NCI-H748 (cell line): Measurements from ENCODE around the gene ZNF536.
"Not testable (repeated sequence)": the region's sequence is repeated elsewhere in the genome, so short reads cannot be mapped to it uniquely, and the experiment has no call there.

Source experiments
- DNase-seq: peaks from one replicate; lab custom pipeline; 2025; ENCODE audit not compliant: unreplicated experiment; lab: John Stamatoyannopoulos, UW

The ZNF536 gene

GRCh38 chr19:30417166-30417565 is 45.0 kb downstream of the ZNF536 start:
- DNase-seq: not testable (repeated sequence)

DNA sequence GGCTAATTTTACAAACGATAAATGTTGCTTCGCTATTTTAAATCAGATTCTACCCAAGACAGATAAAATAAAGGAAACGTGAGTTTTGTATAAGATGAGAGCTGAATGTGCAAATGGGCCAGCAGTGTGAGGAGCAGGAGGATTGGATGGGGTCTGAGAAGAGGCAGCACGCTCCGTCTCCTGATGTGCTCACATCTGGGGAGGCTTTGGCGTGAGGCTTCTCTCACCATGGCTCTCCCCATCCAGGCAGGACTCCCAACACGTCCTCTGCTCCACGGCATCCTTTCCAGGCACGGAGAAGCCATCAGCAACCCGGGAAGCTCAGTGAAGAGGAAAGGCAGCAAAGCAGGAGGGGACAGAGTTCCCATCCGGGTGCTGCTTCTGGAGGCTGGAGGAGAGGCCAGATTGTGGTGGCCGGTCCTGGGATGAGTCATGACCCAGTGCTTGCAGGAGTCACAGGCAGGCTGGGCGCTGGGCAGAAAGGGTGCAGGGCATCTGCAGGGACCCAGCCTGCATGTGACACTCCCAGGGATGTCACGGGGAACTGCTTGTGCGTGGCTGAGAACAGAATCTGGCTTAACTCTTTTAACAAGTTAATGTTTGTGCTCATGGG is 47.5 kb downstream of the ZNF536 start:
- DNase-seq: no peak

- DNase-seq: no peak
Observed at GRCh38 chr19:30420316-30420715, 48.1 kb downstream of the ZNF536 start.

DNA sequence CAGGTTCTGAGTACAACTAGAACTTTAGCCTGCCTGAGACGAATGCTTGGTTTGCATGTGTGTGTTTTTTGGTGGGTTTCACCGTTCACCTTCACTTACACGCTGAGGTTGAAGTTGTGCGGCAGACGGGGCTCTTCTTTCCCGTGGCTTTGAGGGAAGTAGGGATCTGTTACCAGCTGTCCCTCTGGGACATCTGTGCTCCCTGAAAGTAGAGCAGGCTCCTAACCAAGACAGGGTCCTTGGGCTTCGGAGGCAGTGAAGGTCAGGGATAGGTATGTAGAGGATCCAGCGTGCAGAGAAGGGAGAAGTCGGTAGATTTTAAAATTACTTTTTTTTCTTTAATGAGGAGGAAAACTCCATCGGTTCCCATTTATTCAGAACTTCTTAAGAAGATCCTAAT is 48.7 kb downstream of the ZNF536 start:
- no peak for DNase-seq

DNA sequence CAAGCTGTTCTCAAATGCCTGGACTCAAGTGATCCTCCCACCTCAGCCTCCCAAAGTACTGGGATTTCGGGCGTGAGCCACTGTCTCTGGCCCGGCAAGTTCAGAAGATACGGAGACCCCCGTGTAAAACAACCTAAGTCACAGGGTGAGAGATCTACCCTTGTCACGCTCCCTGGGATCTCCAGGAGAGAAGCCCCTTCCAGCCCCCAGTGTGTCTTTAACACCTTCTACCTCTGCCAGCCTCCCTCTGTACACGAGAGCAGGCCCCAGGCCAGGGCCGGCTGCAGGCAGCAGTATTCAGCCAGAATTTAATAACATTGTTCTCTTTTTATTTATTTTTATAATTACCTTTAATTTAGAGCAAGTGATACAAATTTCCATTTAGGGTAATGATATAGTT is 49.4 kb downstream of the ZNF536 start:
- DNase-seq: no peak

DNA sequence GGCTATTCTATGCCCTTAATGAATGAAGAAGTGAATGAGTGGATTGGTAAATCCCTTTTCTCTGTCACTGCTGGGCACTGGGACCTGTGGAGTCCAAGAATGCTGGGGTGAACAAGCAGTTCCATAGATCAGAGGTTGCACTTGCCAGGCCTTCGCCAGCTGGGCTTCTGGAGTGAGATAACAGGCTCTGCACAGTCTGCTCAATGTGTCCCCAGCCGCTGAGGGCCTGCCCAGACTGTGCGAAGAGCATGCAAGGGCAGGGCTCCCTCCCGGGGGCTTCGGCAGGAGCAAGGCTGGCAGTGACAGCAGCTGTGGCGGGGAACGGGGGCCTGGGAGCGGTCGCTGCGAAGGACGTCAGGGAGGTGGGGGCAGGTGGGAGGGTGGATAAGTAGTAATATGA is 51.3 kb downstream of the ZNF536 start:
- no peak for DNase-seq

DNA sequence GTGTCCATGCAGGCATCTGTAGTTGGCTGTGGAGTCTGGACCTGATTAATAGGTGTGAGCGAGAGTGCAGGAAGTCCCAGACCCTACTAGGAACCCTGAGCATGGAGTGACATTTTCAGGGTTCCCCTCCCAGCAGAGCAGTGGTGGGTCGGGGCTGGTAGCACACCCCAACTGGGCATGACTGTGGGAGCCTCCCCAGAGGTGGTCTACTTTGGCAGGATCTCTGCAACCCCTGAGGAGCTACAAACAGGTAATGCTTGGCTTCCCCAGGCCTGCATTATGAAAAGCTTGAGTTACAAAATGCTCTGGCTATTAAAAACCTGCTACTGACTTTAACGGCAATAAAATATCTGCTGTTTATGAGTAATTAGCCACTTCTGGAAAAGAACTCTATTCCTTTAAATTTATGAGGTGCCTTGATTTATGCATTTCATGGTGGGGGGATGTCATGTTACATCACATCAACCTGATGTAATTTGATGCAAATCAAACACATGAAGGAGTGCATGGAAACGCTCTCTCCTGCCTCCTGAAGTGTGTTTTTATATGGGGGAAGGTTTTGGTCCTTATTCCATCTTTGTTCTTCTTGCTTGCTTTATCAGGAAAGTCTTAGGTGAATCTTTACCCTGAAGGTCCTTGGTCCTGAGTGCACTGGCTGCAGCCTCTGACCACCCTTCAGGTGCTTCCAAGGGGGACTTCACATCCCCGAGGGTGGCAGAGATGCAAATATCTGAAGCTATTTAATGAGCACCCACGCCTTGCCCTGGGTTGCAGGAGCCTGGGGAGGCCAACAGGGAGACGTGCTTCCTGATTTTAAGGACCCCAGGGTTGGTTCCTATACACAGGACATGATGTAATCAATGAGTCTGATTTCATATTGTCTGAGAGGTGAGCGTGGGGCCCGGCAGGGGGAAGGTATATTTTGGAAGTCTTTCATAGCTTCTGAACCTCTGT is 54.0 kb downstream of the ZNF536 start:
- peak; percentile 71 for DNase-seq

- DNase-seq: no peak
Observed at GRCh38 chr19:30426864-30427263, 54.7 kb downstream of the ZNF536 start.

GRCh38 chr19:30428092-30428680 is 56.0 kb downstream of the ZNF536 start:
- DNase-seq: peak; percentile 27

- no peak for DNase-seq
Observed at GRCh38 chr19:30428844-30429243, 56.7 kb downstream of the ZNF536 start.

DNA sequence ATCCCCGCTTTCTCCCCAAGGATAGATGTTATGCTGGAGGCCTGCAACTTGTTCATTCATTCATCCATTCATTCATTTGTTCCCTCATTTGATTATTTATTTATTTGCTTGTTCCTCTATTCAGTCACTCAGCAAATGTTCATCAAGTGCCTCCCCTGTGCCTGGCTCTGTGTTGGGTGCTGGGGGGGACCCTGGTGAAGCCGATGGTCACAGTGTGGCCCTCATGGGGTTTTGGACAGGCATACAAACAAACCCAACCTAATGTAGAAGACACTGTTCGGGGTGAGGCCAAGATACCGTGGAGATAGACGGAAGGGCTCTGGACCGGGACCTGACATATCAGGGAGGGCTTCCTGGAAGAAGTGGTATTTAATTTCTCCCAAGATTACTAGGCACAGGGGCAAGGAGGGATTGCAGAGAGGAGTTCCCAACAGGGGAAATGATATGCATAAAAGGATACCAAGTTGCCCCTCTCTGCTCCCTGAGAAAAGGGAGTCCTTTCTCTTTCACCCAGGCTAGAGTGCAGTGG is 58.1 kb downstream of the ZNF536 start:
- DNase-seq: no peak

DNA sequence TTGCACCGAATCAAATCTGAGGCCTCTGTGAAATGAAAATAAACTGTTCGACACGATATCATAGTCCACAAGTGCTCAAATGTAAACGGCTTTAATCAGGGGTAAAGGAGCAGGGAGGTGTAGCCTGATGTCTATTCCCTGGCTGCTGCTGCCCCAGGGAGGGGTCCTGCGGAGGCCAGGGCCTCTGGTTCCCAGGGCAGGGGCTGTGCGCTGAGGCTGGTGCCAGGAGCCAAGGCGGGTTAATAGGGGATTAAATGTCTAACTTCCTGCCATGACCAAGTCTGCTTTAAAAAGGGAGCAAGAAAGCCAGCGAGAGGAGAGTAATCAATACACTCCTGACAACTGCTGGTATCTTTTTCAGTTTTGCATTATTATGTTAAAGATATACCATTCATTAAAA is 59.4 kb downstream of the ZNF536 start:
- DNase-seq: no peak

GRCh38 chr19:30434797-30435594 is 62.8 kb downstream of the ZNF536 start:
- DNase-seq: no peak

DNA sequence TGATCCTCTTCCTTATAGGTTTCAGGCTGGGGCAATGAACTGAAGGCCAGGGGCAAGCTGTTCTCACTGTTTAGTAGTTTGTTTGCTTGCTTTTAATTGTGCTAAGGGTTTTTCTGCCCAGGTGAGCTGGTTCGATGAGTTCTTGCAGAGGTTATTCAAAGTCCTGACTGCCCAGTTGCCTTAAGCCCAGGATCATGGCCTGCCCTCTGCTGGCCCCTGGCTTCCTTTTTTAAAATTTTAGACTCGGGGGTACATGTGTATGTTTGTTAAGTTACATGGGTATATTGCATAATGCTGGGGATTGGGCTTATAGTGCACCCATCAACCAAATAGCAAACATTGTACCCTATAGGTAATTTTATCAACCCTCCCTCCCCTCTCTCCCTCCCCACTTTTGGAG is 65.7 kb downstream of the ZNF536 start:
- peak; percentile 33 for DNase-seq

DNA sequence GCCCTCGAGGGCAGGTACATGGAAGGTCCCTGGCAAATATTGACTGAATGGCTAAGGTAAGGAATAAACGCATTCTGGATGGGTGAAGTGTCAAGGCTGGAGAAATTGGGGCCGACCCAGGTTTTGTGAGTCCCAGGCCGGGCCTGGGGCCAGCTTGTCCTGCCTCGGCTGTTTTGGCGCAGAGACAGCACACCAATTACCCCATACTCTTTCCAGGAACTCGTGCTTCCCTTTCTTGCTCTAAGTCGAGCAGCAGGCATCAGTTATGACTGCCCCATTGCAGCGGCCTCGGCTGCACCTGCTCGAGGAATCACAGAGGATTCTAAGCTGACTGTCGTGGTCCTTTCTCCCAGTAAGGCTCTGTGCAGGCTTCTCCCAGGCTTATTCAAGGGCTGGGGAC is 67.1 kb downstream of the ZNF536 start:
- DNase-seq: no peak

- no peak for DNase-seq
Observed at GRCh38 chr19:30441011-30441410, 68.8 kb downstream of the ZNF536 start.

GRCh38 chr19:30442674-30443073 is 70.5 kb downstream of the ZNF536 start:
- DNase-seq: no peak

DNA sequence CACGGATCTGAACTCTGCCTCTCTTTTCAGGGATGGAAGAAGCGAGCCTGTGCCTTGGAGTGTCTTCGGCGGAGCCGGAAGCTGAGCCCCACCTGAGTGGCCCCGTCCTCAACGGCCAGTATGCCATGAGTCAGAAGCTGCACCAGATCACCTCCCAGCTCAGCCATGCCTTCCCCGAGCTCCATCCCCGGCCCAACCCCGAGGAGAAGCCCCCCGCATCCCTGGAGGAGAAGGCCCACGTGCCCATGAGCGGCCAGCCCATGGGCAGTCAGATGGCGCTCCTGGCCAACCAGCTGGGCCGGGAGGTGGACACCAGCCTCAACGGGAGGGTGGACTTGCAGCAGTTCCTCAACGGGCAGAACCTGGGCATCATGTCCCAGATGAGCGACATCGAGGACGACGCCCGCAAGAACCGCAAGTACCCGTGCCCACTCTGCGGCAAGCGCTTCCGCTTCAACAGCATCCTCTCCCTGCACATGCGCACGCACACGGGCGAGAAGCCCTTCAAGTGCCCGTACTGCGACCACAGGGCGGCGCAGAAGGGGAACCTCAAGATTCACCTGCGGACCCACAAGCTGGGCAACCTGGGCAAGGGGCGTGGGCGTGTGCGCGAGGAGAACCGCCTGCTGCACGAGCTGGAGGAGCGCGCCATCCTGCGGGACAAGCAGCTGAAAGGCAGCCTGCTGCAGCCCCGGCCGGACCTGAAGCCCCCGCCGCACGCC is 71.5 kb downstream of the ZNF536 start:
- no peak for DNase-seq

DNA sequence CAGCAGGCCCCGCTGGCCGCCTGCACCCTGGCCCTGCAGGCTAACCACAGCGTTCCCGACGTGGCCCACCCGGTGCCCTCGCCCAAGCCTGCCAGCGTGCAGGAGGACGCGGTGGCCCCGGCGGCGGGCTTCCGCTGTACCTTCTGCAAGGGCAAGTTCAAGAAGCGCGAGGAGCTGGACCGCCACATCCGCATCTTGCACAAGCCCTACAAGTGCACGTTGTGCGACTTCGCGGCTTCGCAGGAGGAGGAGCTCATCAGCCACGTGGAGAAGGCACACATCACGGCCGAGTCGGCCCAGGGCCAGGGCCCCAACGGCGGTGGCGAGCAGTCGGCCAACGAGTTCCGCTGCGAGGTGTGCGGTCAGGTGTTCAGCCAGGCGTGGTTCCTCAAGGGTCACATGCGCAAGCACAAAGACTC is 72.1 kb downstream of the ZNF536 start:
- DNase-seq: no peak

GRCh38 chr19:30444686-30445232 is 72.6 kb downstream of the ZNF536 start:
- no peak for DNase-seq
